Mesenchymal stem cell (in vitro differentiated cells and primary cell): ENCODE results near the gene RAMACL.

Source experiments
- DNase-seq: peaks from one replicate; pipeline ENCODE4 v3.0.0-alpha.2; 2013
- H2AFZ ChIP-seq: one replicate; pipeline ENCODE4 v1.6.1; 2013; ENCODE audit warnings: low read depth, mild to moderate bottlenecking, control low read depth, inconsistent platforms, low read length, moderate library complexity
- H2AK5ac ChIP-seq: 2 replicates; pipeline ENCODE4 v1.6.1; 2013; ENCODE audit warnings: low read length, moderate library complexity, mild to moderate bottlenecking, inconsistent platforms; ENCODE audit not compliant: severe bottlenecking
- H2BK120ac ChIP-seq: one replicate; pipeline ENCODE4 v1.6.1; 2013; ENCODE audit warnings: low read depth, mild to moderate bottlenecking, inconsistent platforms, low read length, moderate library complexity
- H2BK12ac ChIP-seq, 2 experiments: one replicate each; pipeline ENCODE4 v1.6.1; 2013; ENCODE audit warnings: inconsistent platforms in 2 of 2, low read length in 2 of 2, mild to moderate bottlenecking in 2 of 2, moderate library complexity in 2 of 2, control low read depth in 1 of 2
- H2BK15ac ChIP-seq: one replicate; pipeline ENCODE4 v1.6.1; 2013; ENCODE audit warnings: mild to moderate bottlenecking, low read depth, inconsistent platforms; ENCODE audit not compliant: poor library complexity, severe bottlenecking
- H2BK5ac ChIP-seq: 2 replicates; pipeline ENCODE4 v1.6.1; 2013; ENCODE audit warnings: low read depth, mild to moderate bottlenecking, low read length, control low read depth, inconsistent platforms; ENCODE audit not compliant: poor library complexity, severe bottlenecking
- H3K14ac ChIP-seq, 2 experiments: one replicate each; pipeline ENCODE4 v1.6.1; 2013; ENCODE audit warnings: inconsistent platforms in 2 of 2, low read length in 2 of 2, control low read depth in 1 of 2, mild to moderate bottlenecking in 1 of 2, moderate library complexity in 1 of 2
- H3K18ac ChIP-seq, 2 experiments: one replicate each; pipeline ENCODE4 v1.6.1; 2013; ENCODE audit warnings: inconsistent platforms in 2 of 2, low read length in 2 of 2, control low read depth in 1 of 2, low read depth in 1 of 2, mild to moderate bottlenecking in 1 of 2
- H3K23ac ChIP-seq, 2 experiments: one replicate each; pipeline ENCODE4 v1.6.1; 2013; ENCODE audit warnings: inconsistent platforms in 2 of 2, low read length in 2 of 2, mild to moderate bottlenecking in 2 of 2, moderate library complexity in 2 of 2, control low read depth in 1 of 2
- H3K27ac ChIP-seq: 2 replicates; pipeline ENCODE4 v1.5.1; 2013; ENCODE audit warnings: mild to moderate bottlenecking, moderate library complexity, low read length, control low read depth, inconsistent platforms; ENCODE audit not compliant: poor library complexity, severe bottlenecking
- H3K27me3 ChIP-seq, 2 experiments: 2 replicates each; pipeline versions ENCODE4 v1.6.1 to v1.7.0; 2013; ENCODE audit warnings: low read length in 2 of 2, mild to moderate bottlenecking in 2 of 2, moderate library complexity in 2 of 2, control low read depth in 1 of 2, inconsistent platforms in 1 of 2; ENCODE audit not compliant: control insufficient read depth in 1 of 2, insufficient read depth in 1 of 2
- H3K36me3 ChIP-seq, 2 experiments: 2 replicates each; pipeline versions ENCODE4 v1.6.1 to v1.7.0; 2013; ENCODE audit warnings: low read length in 2 of 2, control low read depth in 1 of 2, inconsistent platforms in 1 of 2, low read depth in 1 of 2, mild to moderate bottlenecking in 1 of 2; ENCODE audit not compliant: insufficient read depth in 2 of 2, control insufficient read depth in 1 of 2
- H3K4ac ChIP-seq, 2 experiments: one replicate each; pipeline ENCODE4 v1.6.1; 2013; ENCODE audit warnings: inconsistent platforms in 2 of 2, low read length in 2 of 2, mild to moderate bottlenecking in 2 of 2, moderate library complexity in 2 of 2, control low read depth in 1 of 2, low read depth in 1 of 2
- H3K4me1 ChIP-seq: 2 replicates; pipeline ENCODE4 v1.6.1; 2013; ENCODE audit warnings: low read depth, low read length, control low read depth; ENCODE audit not compliant: control insufficient read depth, insufficient read depth
- H3K4me2 ChIP-seq: 2 replicates; pipeline ENCODE4 v1.6.1; 2013; ENCODE audit warnings: low read length, mild to moderate bottlenecking, inconsistent platforms; ENCODE audit not compliant: poor library complexity, severe bottlenecking
- H3K4me3 ChIP-seq, 2 experiments: 2 replicates each; pipeline versions ENCODE4 v1.5.1 to v1.7.0; 2013; ENCODE audit warnings: low read length in 2 of 2, mild to moderate bottlenecking in 2 of 2, control low read depth in 1 of 2, low read depth in 1 of 2; ENCODE audit not compliant: insufficient read depth in 1 of 2
- H3K79me1 ChIP-seq: replicated peaks from 2 replicates; pipeline ENCODE4 v1.6.1; 2013; ENCODE audit warnings: mild to moderate bottlenecking, control low read depth, low read length, inconsistent platforms; ENCODE audit not compliant: poor library complexity, severe bottlenecking
- H3K9ac ChIP-seq: 2 replicates; pipeline ENCODE4 v1.7.0; 2013; ENCODE audit warnings: mild to moderate bottlenecking, low read length, moderate library complexity
- H3K9me3 ChIP-seq: 2 replicates; pipeline ENCODE4 v1.7.0; 2013; ENCODE audit warnings: mild to moderate bottlenecking, low read length; ENCODE audit not compliant: control insufficient read depth
- H4K8ac ChIP-seq: one replicate; pipeline ENCODE4 v1.6.1; 2013; ENCODE audit warnings: inconsistent platforms, mild to moderate bottlenecking, low read length, moderate library complexity
- H4K91ac ChIP-seq: one replicate; pipeline ENCODE4 v1.6.1; 2013; ENCODE audit warnings: mild to moderate bottlenecking, low read length, inconsistent platforms
- WGBS: methylation state at CpG from one replicate; pipeline ENCODE4 v1.1.7; 2013; ENCODE audit warnings: mixed read lengths; 5-methylcytosine and 5-hydroxymethylcytosine counted together

RAMACL gene

DNA sequence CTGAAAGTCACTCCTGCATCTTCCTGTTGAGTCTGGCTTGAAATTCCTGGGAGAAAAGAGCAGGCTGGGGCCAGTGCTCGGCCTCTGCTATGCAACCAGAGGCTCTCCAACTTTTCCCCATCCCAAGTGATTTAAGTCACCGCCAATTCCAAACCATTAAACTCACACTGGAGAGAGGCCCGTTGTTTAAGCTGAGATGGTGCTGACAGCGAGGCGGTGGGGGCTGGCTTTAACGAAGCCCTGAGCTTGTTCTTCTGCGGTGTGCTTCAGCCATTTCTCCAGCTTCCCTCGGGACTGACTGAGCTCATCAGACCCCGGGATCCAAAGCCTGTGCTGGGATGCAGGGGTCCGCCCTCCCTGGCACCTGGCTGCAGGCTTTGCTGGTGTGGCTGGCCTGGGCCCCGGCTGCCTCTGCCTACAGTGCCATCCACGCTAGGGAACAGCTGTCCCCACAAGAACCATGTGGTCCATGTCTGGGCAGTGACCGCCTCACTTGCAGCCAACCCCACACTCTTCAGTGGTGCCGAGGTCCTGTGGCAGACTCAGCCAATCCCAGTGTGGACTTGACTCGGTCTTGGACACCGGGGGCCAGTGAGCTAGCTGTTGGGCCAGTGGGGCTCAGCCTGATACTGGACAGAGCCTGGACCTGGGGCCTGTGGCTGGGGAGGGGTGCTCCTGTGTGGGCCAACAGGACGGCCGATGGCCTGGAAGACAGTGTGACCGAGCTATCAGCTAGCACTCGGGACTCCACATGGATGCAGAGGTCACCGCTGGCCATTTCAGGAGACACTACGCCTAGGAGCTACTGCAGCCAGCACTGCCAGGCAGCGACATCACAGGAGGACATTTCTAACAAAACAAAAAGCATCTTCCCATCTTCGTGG is 21.2 kb downstream of the RAMACL start:
- DNase-seq, result no peak
- H3K9ac ChIP-seq, result no peak overlapping the region
- H3K4me2 ChIP-seq, result no peak overlapping the region
- peak overlapping the region; percentile 20 for H2AK5ac ChIP-seq
- H2BK15ac ChIP-seq, result peak overlapping the region; percentile 73
- H3K27me3 ChIP-seq, result no peaks in the 10 kb centered on the region
- peaks cover 0 to 2% of the 10 kb centered on the region in 2 experiments for H3K36me3 ChIP-seq
- H4K8ac ChIP-seq, result no peak overlapping the region
- H2AFZ ChIP-seq, result no peak overlapping the region
- no peak overlapping the region for H2BK5ac ChIP-seq
- peaks cover 4% of the 10 kb centered on the region for H3K79me1 ChIP-seq
- peaks cover 30% of the 10 kb centered on the region for H3K4me1 ChIP-seq
- peak overlapping the region in 1 of 2 experiments; percentile 23 for H3K4me3 ChIP-seq
- no peaks in the 10 kb centered on the region for H3K9me3 ChIP-seq
- H3K14ac ChIP-seq, result peak overlapping the region in 1 of 2 experiments; percentile 63
- peak overlapping the region; percentile 64 to 74 for H3K18ac ChIP-seq
- H3K23ac ChIP-seq, result no peak overlapping the region
- peak overlapping the region in 1 of 2 experiments; percentile 61 for H3K4ac ChIP-seq
- H4K91ac ChIP-seq, result peak overlapping the region; percentile 78
- H2BK120ac ChIP-seq, result no peak overlapping the region
- H3K27ac ChIP-seq, result no peak overlapping the region
- H2BK12ac ChIP-seq, result peak overlapping the region; percentile 40 to 86
- WGBS, result 84% methylated on average over 23 of the region's 24 CpGs

DNA sequence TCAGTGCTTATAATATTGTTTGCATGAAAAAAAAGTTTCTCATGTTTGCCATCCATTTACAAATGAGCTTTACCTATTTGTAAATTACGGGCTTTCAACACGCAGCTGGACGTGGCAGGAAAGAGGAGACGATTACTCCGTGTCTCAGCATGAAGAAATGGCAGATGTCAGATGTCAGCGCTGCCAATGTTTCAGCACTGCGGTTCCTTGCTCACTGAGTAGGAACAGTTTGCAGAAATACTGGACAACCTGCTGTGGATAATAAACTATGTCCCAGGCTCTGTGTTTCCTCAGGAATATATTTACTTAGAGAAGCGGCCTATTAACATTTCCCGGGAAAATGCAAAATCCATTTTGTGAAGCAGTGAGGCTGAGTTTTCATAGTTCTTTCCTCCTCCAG is 22.7 kb downstream of the RAMACL start:
- no peak overlapping the region for H3K18ac ChIP-seq
- no peak overlapping the region for H3K4ac ChIP-seq
- no peak overlapping the region for H2BK120ac ChIP-seq
- no peak overlapping the region for H3K4me2 ChIP-seq
- H3K36me3 ChIP-seq, result peaks cover 0 to 2% of the 10 kb centered on the region in 2 experiments
- H3K27ac ChIP-seq, result no peak overlapping the region
- no peak overlapping the region for H3K4me3 ChIP-seq
- no peak for DNase-seq
- H4K91ac ChIP-seq, result no peak overlapping the region
- no peak overlapping the region for H3K14ac ChIP-seq
- no peak overlapping the region for H2BK5ac ChIP-seq
- WGBS, result 89% methylated on average over 9 of the region's 9 CpGs
- no peak overlapping the region for H3K9ac ChIP-seq
- peaks cover 30% of the 10 kb centered on the region for H3K4me1 ChIP-seq
- no peaks in the 10 kb centered on the region for H3K79me1 ChIP-seq
- no peak overlapping the region for H4K8ac ChIP-seq
- no peak overlapping the region for H3K23ac ChIP-seq
- no peaks in the 10 kb centered on the region for H3K27me3 ChIP-seq
- H2AFZ ChIP-seq, result no peak overlapping the region
- H2AK5ac ChIP-seq, result no peak overlapping the region
- H2BK12ac ChIP-seq, result no peak overlapping the region
- H2BK15ac ChIP-seq, result no peak overlapping the region
- H3K9me3 ChIP-seq, result no peaks in the 10 kb centered on the region

DNA sequence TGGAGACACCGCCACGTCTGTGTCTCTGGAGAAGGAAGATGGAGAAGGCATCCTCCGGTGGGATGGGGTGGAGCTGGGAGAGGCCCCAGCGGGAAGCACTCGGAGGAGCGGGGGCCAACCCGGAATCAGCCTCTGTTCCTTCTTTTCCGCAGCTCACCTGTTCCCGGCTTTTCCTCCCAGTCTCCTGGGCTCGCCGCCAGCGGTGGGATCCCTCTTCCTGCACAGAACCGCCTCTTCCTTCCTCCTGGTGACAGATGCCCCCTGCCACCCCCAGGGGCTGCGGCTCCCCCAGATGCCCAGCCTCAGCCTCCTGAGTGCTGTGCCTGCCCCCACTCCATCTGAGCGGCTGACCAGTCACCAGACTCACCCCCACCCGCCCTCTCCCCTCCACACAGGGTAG is 23.3 kb downstream of the RAMACL start:
- H2BK15ac ChIP-seq, result no peak overlapping the region
- no peak overlapping the region for H4K91ac ChIP-seq
- no peaks in the 10 kb centered on the region for H3K27me3 ChIP-seq
- no peak overlapping the region for H4K8ac ChIP-seq
- H3K27ac ChIP-seq, result no peak overlapping the region
- DNase-seq, result no peak
- no peaks in the 10 kb centered on the region for H3K9me3 ChIP-seq
- no peak overlapping the region for H2AFZ ChIP-seq
- peaks cover 0 to 6% of the 10 kb centered on the region in 2 experiments for H3K36me3 ChIP-seq
- H3K4me1 ChIP-seq, result peaks cover 30% of the 10 kb centered on the region
- no peak overlapping the region for H3K23ac ChIP-seq
- H3K4me3 ChIP-seq, result no peak overlapping the region
- no peak overlapping the region for H3K18ac ChIP-seq
- H3K14ac ChIP-seq, result no peak overlapping the region
- H2BK12ac ChIP-seq, result no peak overlapping the region
- H3K4me2 ChIP-seq, result no peak overlapping the region
- no peak overlapping the region for H2AK5ac ChIP-seq
- no peak overlapping the region for H2BK5ac ChIP-seq
- over 99% methylated on average over 13 of the region's 16 CpGs for WGBS
- no peak overlapping the region for H3K9ac ChIP-seq
- H3K4ac ChIP-seq, result no peak overlapping the region
- no peak overlapping the region for H2BK120ac ChIP-seq
- H3K79me1 ChIP-seq, result peaks cover 2% of the 10 kb centered on the region

DNA sequence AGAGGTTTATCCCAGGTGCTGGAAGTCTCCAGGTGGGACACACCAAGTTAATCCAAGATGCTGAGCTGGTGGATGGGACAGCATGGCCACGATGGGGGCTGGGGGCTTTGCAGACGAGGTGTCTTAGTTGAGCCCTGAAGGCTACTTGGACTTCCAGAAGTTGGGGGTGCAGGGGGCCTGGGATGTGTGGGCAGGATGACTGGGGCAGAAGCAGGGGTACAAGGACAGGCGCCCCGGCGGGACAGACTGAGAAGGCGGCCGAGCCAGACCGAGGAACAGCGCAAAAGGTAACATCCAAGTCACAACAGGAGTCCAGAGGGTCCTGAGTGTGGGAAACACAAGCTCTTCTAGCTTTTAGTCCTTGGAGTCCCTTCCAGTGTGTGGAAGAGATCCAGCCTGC is 23.8 kb downstream of the RAMACL start:
- Histone ChIP-seq H3K36me3 (peaks cover 0 to 6% of the 10 kb centered on the region in 2 experiments), H2BK15ac (no peak overlapping the region), H2AK5ac (no peak overlapping the region), H3K4ac (no peak overlapping the region), H3K23ac (no peak overlapping the region), H3K4me2 (no peak overlapping the region), H4K91ac (no peak overlapping the region), H3K4me1 (peaks cover 30% of the 10 kb centered on the region), H4K8ac (no peak overlapping the region), H2BK12ac (no peak overlapping the region), H3K14ac (no peak overlapping the region), H3K18ac (no peak overlapping the region), H3K27ac (no peak overlapping the region), H3K27me3 (no peaks in the 10 kb centered on the region), H3K9ac (no peak overlapping the region), H2AFZ (no peak overlapping the region), H2BK120ac (no peak overlapping the region), H3K4me3 (no peak overlapping the region), H3K79me1 (peaks cover 2% of the 10 kb centered on the region), H2BK5ac (no peak overlapping the region), H3K9me3 (no peaks in the 10 kb centered on the region)
- 99% methylated on average over 9 of the region's 9 CpGs for WGBS
- no peak for DNase-seq
